Coronary artery (tissue), 2 donors: ENCODE measurements around the gene TBC1D5.
"Not testable (repeated sequence)": the region's sequence is repeated elsewhere in the genome, so short reads cannot be mapped to it uniquely, and the experiment has no call there.

Experiments
- DNase-seq: peaks from one replicate; pipeline ENCODE4 v3.0.0-alpha.2; 2017; ENCODE audit warnings: low spot score
- H3K27ac ChIP-seq, 2 donors: fragments of 200-600 bp; sonication (generic); one replicate each; pipeline ENCODE4 v1.5.1; 2016 to 2019
- H3K4me3 ChIP-seq: fragments of 200-600 bp; sonication (generic); 2 replicates; pipeline ENCODE4 v1.5.1; 2016; ENCODE audit warnings: mild to moderate bottlenecking, moderate library complexity
- TF ChIP-seq, protein P1 (sequence below): fragments of 200-600 bp; sonication (generic); IDR thresholded peaks from one replicate; pipeline ENCODE4 v1.5.1; 2019; ENCODE audit warnings: antibody characterized with exemption

The TBC1D5 gene

DNA sequence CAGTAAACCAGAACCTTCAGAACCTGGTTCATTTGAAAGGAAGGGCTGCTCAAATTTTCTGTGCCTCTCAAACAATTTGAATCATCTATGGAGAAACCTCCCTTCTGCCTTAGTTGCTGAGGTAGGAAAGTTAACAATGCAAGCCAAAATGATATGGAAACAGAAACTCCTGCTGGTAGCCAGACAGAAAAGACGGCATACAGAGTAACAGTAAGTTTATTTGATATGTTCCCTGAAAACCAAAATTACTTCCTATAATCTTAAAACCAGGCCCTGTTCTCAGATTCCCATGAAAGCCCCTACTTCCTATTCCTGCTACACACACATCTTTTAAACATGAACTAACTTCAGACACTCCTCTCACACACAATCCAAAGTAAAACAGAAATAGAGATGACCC lies 86.2 kb downstream of the TBC1D5 start:
- no peak overlapping the region for H3K27ac ChIP-seq
- no peak overlapping the region for H3K4me3 ChIP-seq
- no peak for DNase-seq
- TF ChIP-seq, protein P1, sequence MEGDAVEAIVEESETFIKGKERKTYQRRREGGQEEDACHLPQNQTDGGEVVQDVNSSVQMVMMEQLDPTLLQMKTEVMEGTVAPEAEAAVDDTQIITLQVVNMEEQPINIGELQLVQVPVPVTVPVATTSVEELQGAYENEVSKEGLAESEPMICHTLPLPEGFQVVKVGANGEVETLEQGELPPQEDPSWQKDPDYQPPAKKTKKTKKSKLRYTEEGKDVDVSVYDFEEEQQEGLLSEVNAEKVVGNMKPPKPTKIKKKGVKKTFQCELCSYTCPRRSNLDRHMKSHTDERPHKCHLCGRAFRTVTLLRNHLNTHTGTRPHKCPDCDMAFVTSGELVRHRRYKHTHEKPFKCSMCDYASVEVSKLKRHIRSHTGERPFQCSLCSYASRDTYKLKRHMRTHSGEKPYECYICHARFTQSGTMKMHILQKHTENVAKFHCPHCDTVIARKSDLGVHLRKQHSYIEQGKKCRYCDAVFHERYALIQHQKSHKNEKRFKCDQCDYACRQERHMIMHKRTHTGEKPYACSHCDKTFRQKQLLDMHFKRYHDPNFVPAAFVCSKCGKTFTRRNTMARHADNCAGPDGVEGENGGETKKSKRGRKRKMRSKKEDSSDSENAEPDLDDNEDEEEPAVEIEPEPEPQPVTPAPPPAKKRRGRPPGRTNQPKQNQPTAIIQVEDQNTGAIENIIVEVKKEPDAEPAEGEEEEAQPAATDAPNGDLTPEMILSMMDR, result no peak

DNA sequence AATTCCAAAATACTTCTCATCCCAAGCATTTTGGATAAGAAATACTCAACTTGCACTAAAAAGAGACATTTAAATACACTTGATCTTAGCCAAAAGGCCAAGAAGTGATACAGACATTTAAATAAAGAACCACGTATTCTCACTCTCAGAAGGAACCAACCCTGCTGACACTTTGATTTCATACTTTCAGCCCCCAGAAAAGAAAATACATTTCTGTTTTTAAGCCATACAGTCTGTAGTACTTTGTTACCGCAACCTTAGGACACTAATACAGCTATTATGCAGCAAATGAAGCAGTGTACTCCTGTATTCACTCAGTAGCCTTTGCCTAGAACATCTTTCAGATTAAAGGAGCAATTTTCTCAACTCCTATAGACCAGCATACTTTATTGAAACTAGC lies 86.7 kb downstream of the TBC1D5 start:
- Histone ChIP-seq H3K27ac (no peak overlapping the region), H3K4me3 (no peak overlapping the region)
- TF ChIP-seq, protein P1, result no peak
- DNase-seq, result no peak

DNA sequence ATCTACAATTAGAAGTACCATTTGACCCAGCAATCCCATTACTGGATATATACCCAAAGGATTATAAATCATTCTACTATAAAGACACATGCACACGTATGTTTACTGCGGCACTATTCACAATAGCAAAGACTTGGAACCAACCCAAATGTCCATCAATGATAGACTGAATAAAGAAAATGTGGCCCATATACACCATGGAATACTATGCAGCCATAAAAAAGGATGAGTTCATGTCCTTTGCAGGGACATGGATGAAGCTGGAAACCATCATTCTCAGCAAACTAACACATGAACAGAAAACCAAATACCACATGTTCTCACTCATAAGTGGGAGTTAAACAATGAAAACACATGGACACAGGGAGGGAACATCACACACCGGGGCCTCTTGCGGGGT lies 92.7 kb downstream of the TBC1D5 start:
- not testable (repeated sequence) for H3K4me3 ChIP-seq, DNase-seq, H3K27ac ChIP-seq

DNA sequence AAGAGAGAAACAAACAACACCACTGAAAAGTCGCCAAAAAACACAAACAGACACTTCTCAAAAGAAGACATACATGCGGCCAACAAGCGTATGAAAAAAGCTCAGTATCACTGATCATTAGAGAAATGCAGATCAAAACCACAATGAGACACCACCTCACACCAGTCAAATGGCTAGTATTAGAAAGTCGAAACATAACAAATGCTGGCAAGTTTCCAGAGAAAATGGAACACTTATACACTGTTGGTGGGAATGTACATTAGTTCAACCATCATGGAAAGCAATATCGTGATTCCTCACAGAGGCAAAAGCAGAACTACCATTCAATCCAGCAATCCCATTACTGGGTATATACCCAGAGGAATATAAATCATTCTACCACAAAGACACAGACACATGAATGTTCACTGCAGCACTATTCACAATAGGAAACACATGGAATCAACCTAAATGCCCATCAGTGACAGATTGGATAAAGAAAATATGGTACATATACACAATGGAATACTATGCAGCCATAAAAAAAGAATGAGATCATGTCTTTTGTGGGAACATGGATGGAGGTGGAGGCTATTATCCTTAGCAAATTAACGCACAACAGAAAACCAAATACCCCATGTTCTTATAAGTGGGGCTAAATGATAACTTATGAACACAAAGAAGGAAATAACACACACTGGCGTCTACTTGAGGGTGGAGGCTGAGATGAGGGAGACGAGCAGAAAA lies 93.6 kb downstream of the TBC1D5 start:
- not testable (repeated sequence) for DNase-seq, H3K4me3 ChIP-seq, H3K27ac ChIP-seq

DNA sequence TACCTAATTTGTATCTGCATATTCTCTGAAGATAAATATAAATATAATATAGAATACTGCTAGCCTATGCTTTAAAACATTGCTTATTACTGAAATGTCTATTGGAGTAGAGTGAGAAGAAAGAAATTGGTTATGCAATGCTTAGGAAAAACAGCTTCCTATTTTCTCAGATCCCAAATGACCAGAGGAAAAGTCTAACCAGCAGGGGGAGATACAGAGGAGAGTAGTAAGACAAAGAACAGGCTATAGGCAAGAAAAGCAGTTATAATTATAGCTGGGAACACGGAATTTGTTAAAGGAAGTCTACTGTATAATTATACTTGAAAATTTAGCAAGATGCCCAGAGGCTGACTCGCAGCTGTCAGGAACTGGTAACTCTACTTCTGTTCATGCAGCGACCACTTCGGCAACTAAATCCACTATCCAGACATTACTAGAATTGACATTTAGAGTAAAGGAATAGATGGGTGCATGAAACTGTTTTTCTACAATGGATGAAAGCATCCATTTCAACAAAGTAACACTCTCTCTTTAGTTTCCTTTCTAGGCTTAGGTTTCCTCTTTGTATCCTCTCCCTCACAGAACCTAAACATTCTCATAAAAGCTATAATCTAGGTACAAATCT lies 97.2 kb downstream of the TBC1D5 start:
- no peak overlapping the region for H3K4me3 ChIP-seq
- H3K27ac ChIP-seq, result no peak overlapping the region
- DNase-seq, result no peak
- TF ChIP-seq, protein P1, result peak; percentile 44

DNA sequence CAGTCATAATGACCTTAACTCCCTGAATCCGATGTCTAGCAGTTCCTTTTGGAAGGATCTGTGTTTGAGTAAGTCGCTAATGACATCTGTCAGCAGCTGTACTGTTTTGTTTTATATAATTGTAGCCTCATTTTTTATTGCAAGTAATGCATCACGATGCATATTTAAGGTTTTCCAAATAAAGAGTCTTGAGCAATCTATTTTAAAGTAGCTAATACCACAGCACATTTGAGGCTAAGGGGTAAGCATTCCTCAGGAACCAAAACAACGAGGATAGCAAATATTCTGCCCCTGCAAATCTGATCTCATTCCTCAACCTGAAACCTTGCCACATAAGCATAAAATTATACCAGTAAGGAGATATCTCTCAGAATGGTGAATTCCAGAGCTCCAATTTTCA lies 98.7 kb downstream of the TBC1D5 start:
- TF ChIP-seq, protein P1, result no peak
- peak overlapping the region; percentile 4 to 13 for H3K27ac ChIP-seq
- H3K4me3 ChIP-seq, result no peak overlapping the region
- DNase-seq, result no peak

DNA sequence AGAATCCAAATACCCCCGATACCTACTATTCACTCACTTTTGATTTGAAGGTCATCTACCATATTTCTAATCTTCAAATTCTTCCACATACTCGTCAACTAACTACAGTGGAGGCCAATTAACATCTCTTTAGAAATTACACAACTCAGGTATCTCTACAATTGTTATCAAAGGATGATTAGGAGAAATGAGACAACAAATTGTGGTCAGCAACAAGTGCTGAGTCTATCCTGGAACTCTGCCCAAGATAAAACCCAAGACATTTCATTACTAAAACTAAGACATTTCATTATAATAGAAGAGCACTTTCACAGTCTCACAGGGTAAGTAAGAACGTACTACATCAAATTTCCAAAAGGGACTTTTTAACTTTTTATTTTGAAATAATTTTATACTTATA lies 100.0 kb downstream of the TBC1D5 start:
- Histone ChIP-seq H3K4me3 (no peak overlapping the region), H3K27ac (no peak overlapping the region)
- DNase-seq, result no peak
- TF ChIP-seq, protein P1, result no peak

DNA sequence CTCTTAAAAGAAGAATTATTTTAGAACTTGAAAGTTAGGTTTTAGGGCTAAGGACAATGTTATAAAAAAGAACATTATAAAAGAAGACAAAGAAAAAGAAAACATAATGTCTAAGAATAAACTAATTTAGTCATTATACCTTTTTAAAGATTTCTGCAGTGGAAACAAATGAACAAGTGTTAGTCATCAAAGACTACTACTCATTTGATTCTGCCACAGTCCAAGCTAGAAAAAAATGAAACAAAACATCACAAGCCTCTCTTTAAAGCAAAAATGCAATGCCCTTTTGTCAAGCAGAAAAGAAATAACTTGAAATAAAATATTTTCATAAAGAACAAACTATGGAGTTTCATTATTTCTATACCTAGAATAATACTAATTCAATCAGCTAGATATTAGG lies 102.0 kb downstream of the TBC1D5 start:
- no peak overlapping the region for H3K27ac ChIP-seq
- TF ChIP-seq, protein P1, result no peak
- H3K4me3 ChIP-seq, result no peak overlapping the region

More for the DNA sequence above, 102.0 kb downstream of the TBC1D5 start:
- DNase-seq, result no peak
